Measurements from ENCODE around the gene KIDINS220.

The KIDINS220 gene

GRCh38 chr2:8836971-8837794, at the start of gene KIDINS220:
Gene KIDINS220, minus strand, starts transcription at chr2:8837613. Its CDS starts 10,520 bp downstream, at chr2:8827093.
- DNase-seq (ENCODE audit: low read depth in 1 of 2, low spot score in 1 of 2) = peak; percentile 77 to 79

GRCh38 chr2:8886876-8887275, 49.5 kb upstream of the KIDINS220 start:
- DNase-seq (ENCODE audit: low read depth in 1 of 2, low spot score in 1 of 2) = no peak

GRCh38 chr2:8886202-8886518, 48.7 kb upstream of the KIDINS220 start:
- DNase-seq (ENCODE audit: low read depth in 1 of 2, low spot score in 1 of 2) = no peak

GRCh38 chr2:8885449-8886201, 48.2 kb upstream of the KIDINS220 start:
- no peak for DNase-seq (ENCODE audit: low read depth in 1 of 2, low spot score in 1 of 2)

DNA sequence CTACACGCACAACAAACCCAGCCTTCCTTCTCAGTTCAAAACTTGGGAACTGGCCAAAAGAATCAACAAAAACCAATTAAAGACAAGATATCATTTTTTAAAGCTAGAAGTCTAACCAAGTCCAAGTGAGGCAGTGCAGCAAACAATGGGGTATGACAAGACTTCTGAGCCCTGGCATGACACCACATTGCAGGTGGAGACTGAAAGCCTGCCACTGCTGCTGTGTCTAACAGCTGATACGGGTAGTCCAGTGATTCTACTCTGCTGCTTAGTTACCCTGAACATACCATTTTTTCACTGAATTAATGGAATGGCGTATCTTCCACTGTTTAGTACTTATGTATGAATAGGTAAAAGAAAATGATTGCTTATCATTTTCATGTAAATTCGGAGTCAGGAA, 47.4 kb upstream of the KIDINS220 start:
- no peak for DNase-seq (ENCODE audit: low read depth in 1 of 2, low spot score in 1 of 2)

- no peak for DNase-seq (ENCODE audit: low read depth in 1 of 2, low spot score in 1 of 2)
These were observed 44.7 kb upstream of the KIDINS220 start for GRCh38 chr2:8882094-8882493.

GRCh38 chr2:8877894-8878293, 40.5 kb upstream of the KIDINS220 start:
- DNase-seq (ENCODE audit: low read depth in 1 of 2, low spot score in 1 of 2) = no peak

- no peak for DNase-seq (ENCODE audit: low read depth in 1 of 2, low spot score in 1 of 2)
These were observed 39.9 kb upstream of the KIDINS220 start for GRCh38 chr2:8877332-8877731.

- DNase-seq (ENCODE audit: low read depth in 1 of 2, low spot score in 1 of 2) = no peak
These were observed 39.2 kb upstream of the KIDINS220 start for GRCh38 chr2:8876628-8877027.

DNA sequence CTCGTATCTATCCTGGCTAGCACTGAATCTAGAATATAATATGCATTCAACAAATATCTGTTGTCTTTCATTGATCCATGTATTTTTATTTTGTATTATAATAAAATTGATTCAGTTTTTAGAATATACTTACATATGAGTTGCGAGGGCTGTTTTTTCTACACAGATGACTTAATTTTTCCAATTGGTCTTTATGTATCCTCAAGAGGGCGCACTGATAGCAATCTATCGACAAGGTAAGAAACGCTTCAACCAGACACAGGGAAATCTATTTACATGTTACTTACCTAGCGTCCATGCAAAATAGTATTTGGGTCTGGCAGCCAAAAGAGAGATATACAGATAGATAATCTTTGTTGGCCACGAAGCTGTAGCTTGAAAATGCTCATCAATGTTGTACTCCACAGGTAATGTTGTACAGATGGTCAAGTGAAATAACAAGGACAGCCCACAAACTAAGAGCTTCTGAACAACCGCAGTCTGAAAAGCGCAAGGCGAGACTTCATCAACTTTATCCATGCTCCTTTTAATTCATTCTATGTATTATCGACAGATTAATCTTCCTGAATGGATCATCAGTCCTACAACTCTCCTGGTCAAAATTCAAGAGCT, 35.5 kb upstream of the KIDINS220 start:
- DNase-seq (ENCODE audit: low read depth in 1 of 2, low spot score in 1 of 2) = no peak

DNA sequence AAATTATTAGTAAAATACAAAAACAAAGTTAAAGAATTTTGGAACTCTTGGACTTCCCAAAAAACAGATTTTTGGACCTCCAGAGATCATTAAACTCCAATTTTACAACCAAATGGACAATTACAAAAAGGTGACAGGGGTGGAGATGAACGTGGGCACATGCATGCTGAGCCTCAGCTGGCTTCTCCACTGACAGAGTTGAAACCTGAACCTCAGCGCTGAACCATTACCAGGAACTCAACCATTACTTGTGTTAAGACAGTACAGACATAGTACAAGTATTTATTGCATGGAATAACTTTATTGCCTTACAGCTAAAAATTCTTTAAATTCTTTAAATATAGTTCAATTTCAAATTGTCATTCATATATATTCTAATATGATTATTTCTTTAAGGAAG, 33.0 kb upstream of the KIDINS220 start:
- DNase-seq (ENCODE audit: low read depth in 1 of 2, low spot score in 1 of 2) = no peak

DNA sequence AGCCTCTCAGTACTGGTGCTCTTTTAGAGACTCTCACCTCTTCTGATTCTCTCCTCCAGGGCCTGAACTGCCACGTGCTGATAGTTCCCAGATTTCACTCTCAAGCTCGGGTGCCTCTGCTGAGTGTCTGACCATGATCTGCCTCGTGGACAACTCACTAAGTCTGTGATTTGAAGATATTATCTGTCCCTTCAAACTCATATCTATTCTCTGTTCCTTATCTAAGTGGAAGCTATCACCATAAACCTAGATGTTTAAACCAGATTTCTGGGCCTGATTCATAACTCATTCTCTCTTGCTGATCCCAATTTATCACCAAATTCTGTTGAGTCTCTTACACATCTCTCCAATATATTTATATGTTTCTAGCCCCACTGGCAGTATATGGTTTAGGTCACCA, 29.9 kb upstream of the KIDINS220 start:
- DNase-seq (ENCODE audit: low read depth in 1 of 2, low spot score in 1 of 2) = no peak

DNA sequence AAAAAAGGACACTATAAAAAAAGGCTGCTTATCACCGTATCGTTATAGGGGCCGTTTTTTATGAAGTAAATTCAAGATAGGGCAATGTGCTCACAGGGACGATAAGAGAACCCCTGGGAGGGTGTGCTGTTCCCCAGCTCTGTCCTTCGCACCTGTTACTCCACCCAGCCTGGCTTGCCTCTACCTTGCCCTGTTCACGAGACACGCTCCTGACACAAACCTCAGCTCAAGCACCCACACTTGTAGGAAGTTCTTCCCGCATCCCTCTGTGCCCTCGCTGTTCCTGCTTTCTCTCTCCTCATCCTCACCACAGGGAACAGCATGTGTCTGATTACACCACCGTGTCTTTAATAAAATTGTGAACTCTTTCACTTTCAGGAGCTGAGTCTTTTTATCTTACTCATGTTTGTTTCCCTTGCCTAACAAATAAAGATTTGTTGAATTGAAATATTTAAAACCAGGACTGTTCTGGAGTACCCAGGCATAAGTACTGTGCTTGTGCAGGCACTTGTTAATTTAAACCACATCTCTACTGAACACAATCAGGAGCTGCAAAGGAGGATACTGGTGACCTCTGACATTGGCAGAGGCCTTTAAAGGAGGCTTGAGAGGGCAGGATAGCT, 26.0 kb upstream of the KIDINS220 start:
- DNase-seq (ENCODE audit: low read depth in 1 of 2, low spot score in 1 of 2) = no peak

DNA sequence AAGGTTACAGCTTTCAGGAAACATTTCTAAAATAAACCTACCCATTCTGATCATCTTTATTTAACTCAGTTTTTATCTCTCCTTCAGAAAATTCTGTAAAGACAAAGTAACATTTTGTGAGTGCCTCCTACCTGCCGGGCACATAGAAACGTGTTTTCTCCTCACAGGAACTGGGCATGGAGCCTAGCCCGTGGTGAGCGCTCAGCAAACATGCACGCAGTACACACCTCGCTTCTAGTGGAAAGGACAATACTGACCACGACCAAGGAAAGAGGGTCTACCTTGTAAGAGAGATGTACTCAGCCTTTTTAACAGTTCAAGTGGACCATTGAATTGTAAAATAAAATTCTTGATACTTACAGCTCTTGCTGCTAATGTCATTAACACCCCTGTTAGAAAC, 24.8 kb upstream of the KIDINS220 start:
- no peak for DNase-seq (ENCODE audit: low read depth in 1 of 2, low spot score in 1 of 2)

DNA sequence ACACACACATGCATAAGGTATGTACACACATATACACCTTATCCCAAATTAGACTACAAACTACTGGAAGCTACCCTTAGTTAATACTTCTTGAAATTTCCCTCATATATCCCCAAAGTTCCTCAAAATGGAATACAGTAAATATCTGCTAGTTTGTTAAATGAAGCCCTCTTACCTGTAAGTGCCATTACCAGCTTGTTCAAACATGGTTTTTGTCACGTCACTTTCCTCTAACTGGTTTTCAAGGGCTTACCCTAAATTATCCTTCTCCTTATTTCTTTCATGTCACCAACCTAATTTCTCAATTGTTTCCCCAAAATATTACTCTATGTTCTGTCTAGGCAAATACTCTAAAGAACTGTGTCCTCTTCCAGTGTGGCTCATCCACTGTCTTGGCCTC, 24.4 kb upstream of the KIDINS220 start:
- no peak for DNase-seq (ENCODE audit: low read depth in 1 of 2, low spot score in 1 of 2)

DNA sequence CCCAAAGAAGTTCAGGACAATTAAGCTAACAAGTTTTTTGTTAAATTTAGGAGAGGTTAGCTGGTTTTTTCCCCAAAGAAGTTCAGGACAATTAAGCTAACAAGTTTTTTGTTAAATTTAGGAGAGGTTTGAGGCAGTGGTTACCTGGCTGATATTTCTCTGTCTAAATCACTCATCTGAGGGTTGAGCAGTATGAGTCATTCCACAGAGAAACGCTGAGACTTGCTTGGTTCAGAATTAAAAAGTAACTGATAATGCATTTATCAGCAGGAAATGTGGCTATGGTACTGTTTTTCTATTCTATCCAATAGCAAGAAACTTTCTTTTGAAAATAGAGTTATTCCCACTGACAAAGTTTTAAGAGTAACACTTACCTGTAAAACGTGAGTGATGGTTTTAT, 22.8 kb upstream of the KIDINS220 start:
- DNase-seq (ENCODE audit: low read depth in 1 of 2, low spot score in 1 of 2) = no peak

DNA sequence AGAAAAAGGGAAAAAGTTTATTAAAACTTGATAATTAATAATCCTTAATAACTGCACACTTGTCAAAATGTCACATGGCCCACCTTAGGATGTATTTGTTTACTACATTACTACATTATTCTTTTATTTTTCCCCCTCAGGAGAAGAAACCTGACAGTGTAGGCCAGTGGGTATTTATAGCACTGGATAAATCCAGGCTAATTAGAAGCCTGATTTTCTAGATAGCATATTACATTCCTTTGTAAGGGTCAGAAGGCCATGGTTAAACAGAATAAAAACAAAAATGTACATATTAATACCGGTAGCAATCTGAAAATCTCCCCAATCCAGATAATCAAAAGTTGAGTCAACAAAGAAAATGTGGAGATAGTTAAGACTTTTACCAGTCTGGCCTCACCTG, 21.5 kb upstream of the KIDINS220 start:
- no peak for DNase-seq (ENCODE audit: low read depth in 1 of 2, low spot score in 1 of 2)

- no peak for DNase-seq (ENCODE audit: low read depth in 1 of 2, low spot score in 1 of 2)
These were observed 20.9 kb upstream of the KIDINS220 start for GRCh38 chr2:8858264-8858663.

DNA sequence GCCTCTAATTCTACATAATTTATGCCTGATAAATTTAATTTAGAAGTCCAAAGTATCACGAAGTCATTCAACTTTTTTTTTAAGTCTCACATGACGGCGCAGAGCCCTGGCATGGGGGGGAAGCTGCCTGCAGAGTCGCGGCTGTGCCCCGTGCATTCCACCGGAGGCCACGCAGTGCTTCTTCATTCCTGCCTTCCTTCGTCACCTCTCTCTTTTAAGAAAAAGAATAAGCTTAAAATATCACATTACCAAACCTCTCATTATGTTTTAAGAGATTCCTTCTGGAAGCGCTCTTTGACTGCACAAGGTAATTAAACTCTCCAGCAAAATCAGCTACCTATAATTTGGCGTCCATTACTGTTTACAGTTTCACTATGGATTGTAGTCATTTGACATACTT, 20.3 kb upstream of the KIDINS220 start:
- DNase-seq (ENCODE audit: low read depth in 1 of 2, low spot score in 1 of 2) = no peak

- DNase-seq (ENCODE audit: low read depth in 1 of 2, low spot score in 1 of 2) = no peak
These were observed 18.8 kb upstream of the KIDINS220 start for GRCh38 chr2:8856176-8856575.

GRCh38 chr2:8855010-8855409, 17.6 kb upstream of the KIDINS220 start:
- DNase-seq (ENCODE audit: low read depth in 1 of 2, low spot score in 1 of 2) = no peak

DNA sequence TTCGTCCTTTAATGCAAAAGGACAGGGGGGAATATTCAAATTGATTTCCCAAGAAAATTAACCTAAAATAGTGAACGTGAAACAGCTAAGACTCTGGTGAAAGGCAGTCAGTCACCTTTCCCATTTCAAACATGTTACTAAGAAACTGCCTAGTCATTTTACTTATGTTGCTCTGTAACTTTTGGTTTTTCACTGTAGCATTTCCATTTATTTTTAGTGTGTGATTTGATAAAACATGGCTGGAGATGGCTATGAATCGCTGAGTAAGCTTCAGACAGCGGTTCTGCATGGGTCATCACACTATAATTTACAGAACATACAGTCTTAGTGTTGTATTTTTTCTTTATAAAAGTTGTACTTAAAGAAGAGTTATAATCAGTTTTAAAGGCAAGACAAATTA, 16.0 kb upstream of the KIDINS220 start:
- DNase-seq (ENCODE audit: low read depth in 1 of 2, low spot score in 1 of 2) = no peak
